Gastrocnemius medialis (tissue), 4 donors: ENCODE data around the gene SHC4.

Source experiments
- CTCF ChIP-seq, 5 experiments: fragments of 450-650 bp in 3 of 5; fragments of 200-600 bp in 2 of 5; sonication (generic) in 2 of 5; IDR thresholded peaks in 4 of 5; conservative IDR thresholded peaks in 1 of 5; 1 replicate in 4 of 5; 2 replicates in 1 of 5; pipeline ENCODE4 v1.5.1; 2016 to 2019; ENCODE audit warnings: antibody characterized with exemption in 5 of 5, mild to moderate bottlenecking in 3 of 5, moderate library complexity in 3 of 5
- POLR2A ChIP-seq, 2 donors: fragments of 450-650 bp; IDR thresholded peaks; one replicate each; pipeline ENCODE4 v1.6.1; 2017; ENCODE audit warnings: antibody characterized with exemption in 2 of 2, mild to moderate bottlenecking in 2 of 2, moderate library complexity in 2 of 2

GRCh38 chr15:48792408-48792807 is 171.3 kb downstream of the SHC4 start:
- TF ChIP-seq CTCF (IDR thresholded peaks at IDR 0.05 in 4 of 5, conservative IDR thresholded peaks at IDR 0.05 in 1 of 5), result no peak
- no peak for TF ChIP-seq POLR2A (IDR thresholded peaks at IDR 0.05)
